SU-DHL-6 (cell line): ENCODE results near the gene NINJ2.

Experiments used
- H2AFZ ChIP-seq: fragments of 200-600 bp; sonication (generic); 2 replicates; pipeline ENCODE4 v1.6.1; 2014; ENCODE audit warnings: low read depth, mild to moderate bottlenecking, moderate library complexity, mixed read lengths, antibody characterized with exemption, low read length; ENCODE audit not compliant: severe bottlenecking
- H3F3A ChIP-seq: fragments of 200-600 bp; shearing (Covaris generic); 2 replicates; pipeline ENCODE4 v1.6.0; 2016; ENCODE audit warnings: antibody characterized with exemption, mild to moderate bottlenecking; ENCODE audit not compliant: insufficient read depth
- H3K27ac ChIP-seq: fragments of 200-600 bp; sonication (generic); 2 replicates; pipeline ENCODE4 v1.5.1; 2016; ENCODE audit warnings: low read depth, mild to moderate bottlenecking, low read length, moderate library complexity, mixed read lengths
- H3K27me3 ChIP-seq: fragments of 200-600 bp; sonication (generic), shearing (Covaris generic); 2 replicates; pipeline ENCODE4 v1.6.0; 2014; ENCODE audit warnings: mild to moderate bottlenecking, low read length
- H3K36me3 ChIP-seq: fragments of 200-600 bp; sonication (generic); 2 replicates; pipeline ENCODE4 v1.6.1; 2014; ENCODE audit warnings: mild to moderate bottlenecking, low read length, mixed read lengths
- H3K4me2 ChIP-seq: fragments of 300-600, 200-600 bp; shearing (Covaris generic), sonication (generic); 2 replicates; pipeline ENCODE4 v1.6.0; 2014; ENCODE audit warnings: low read length, low read depth, mild to moderate bottlenecking; ENCODE audit not compliant: poor library complexity, severe bottlenecking
- H3K4me3 ChIP-seq: fragments of 200-600 bp; sonication (generic); 2 replicates; pipeline ENCODE4 v1.5.1; 2014; ENCODE audit warnings: antibody characterized with exemption, low read length, mild to moderate bottlenecking, mixed read lengths; ENCODE audit not compliant: insufficient read depth, poor library complexity, severe bottlenecking
- H3K79me2 ChIP-seq: fragments of 200-600 bp; sonication (generic); 2 replicates; pipeline ENCODE4 v1.6.1; 2014; ENCODE audit warnings: mild to moderate bottlenecking, low read length, moderate library complexity; ENCODE audit not compliant: insufficient read depth
- H3K9ac ChIP-seq: fragments of 200-600 bp; sonication (generic); 2 replicates; pipeline ENCODE4 v1.7.0; 2014; ENCODE audit warnings: mild to moderate bottlenecking, low read length
- H3K9me2 ChIP-seq: fragments of 200-600 bp; sonication (generic); replicated peaks from 2 replicates; pipeline ENCODE4 v1.6.1; 2014; ENCODE audit warnings: low read length; ENCODE audit not compliant: insufficient read depth
- H3K9me3 ChIP-seq: fragments of 200-600 bp; sonication (generic); 2 replicates; pipeline ENCODE4 v1.6.1; 2014; ENCODE audit warnings: low read length, mixed read lengths; ENCODE audit not compliant: insufficient read depth
- H4K20me1 ChIP-seq: fragments of 200-600 bp; sonication (generic); 2 replicates; pipeline ENCODE4 v1.6.1; 2014; ENCODE audit warnings: low read depth, mild to moderate bottlenecking, antibody characterized with exemption, low read length, moderate library complexity, mixed read lengths
- EZH2phosphoT487 ChIP-seq: fragments of 200-600 bp; sonication (generic), shearing (Covaris generic); conservative IDR thresholded peaks from 2 replicates; pipeline ENCODE4 v1.6.1; 2018; ENCODE audit warnings: mild to moderate bottlenecking, antibody characterized with exemption, low read length, moderate library complexity, mixed read lengths
- TF ChIP-seq, protein P1 (sequence below): fragments of 200-600 bp; sonication (generic); IDR thresholded peaks from one replicate; pipeline ENCODE4 v1.5.1; 2017; ENCODE audit warnings: antibody characterized with exemption, mild to moderate bottlenecking, low read length, moderate library complexity; ENCODE audit not compliant: insufficient read depth, poor library complexity, severe bottlenecking

The NINJ2 gene

GRCh38 chr12:602700-603068 is 60.6 kb downstream of the NINJ2 start:
- Histone ChIP-seq H3K4me2 (no peak overlapping the region), H3K79me2 (no peaks in the 10 kb centered on the region), H4K20me1 (no peaks in the 10 kb centered on the region), H3F3A (no peaks in the 10 kb centered on the region), H3K27me3 (no peaks in the 10 kb centered on the region), H3K4me3 (no peak overlapping the region), H3K36me3 (no peaks in the 10 kb centered on the region), H3K9me3 (no peaks in the 10 kb centered on the region), H2AFZ (no peak overlapping the region), H3K9me2 (no peaks in the 10 kb centered on the region), H3K9ac (no peak overlapping the region), H3K27ac (no peak overlapping the region)
- no peak for TF ChIP-seq EZH2phosphoT487
- TF ChIP-seq, protein P1, sequence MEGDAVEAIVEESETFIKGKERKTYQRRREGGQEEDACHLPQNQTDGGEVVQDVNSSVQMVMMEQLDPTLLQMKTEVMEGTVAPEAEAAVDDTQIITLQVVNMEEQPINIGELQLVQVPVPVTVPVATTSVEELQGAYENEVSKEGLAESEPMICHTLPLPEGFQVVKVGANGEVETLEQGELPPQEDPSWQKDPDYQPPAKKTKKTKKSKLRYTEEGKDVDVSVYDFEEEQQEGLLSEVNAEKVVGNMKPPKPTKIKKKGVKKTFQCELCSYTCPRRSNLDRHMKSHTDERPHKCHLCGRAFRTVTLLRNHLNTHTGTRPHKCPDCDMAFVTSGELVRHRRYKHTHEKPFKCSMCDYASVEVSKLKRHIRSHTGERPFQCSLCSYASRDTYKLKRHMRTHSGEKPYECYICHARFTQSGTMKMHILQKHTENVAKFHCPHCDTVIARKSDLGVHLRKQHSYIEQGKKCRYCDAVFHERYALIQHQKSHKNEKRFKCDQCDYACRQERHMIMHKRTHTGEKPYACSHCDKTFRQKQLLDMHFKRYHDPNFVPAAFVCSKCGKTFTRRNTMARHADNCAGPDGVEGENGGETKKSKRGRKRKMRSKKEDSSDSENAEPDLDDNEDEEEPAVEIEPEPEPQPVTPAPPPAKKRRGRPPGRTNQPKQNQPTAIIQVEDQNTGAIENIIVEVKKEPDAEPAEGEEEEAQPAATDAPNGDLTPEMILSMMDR: no peak

DNA sequence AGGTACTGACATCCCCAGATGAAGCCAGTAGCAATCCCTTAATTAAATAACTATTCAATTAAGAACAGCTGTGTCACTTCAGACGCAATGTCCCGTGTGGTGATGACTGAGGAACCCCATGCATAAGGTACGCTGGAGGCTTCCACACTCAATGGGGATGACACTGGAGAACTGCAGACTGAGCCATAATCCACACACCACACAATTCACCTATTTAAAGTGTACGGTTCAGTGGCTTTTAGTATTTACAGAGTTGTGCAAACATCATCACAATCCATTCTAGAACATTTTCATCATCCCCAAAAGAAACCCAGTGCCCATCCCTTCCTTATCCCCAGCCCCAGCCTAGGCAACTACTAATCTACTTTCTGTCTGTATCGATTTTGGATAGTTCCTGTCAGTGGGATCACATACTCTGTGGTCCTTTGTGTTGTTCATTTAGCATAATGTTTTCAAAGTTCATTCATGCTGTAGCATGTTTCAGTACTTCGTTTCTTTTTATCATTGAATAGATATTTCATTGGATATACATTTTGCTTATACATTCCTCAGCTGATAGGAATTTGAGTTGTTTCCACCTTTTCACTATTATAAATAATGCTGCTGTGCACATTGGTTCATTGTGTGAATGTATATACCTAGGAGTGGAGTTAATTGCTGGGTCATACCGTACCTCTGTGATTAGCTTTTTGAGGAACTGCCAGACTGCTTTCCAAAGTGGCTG is 61.1 kb downstream of the NINJ2 start:
- Histone ChIP-seq H2AFZ (no peak overlapping the region), H4K20me1 (no peaks in the 10 kb centered on the region), H3K27me3 (no peaks in the 10 kb centered on the region), H3F3A (no peaks in the 10 kb centered on the region), H3K9me2 (no peaks in the 10 kb centered on the region), H3K9ac (no peak overlapping the region), H3K4me3 (no peak overlapping the region), H3K9me3 (no peaks in the 10 kb centered on the region), H3K36me3 (no peaks in the 10 kb centered on the region), H3K27ac (no peak overlapping the region), H3K4me2 (no peak overlapping the region), H3K79me2 (no peaks in the 10 kb centered on the region)
- TF ChIP-seq, protein P1: no peak
- TF ChIP-seq EZH2phosphoT487: no peak

DNA sequence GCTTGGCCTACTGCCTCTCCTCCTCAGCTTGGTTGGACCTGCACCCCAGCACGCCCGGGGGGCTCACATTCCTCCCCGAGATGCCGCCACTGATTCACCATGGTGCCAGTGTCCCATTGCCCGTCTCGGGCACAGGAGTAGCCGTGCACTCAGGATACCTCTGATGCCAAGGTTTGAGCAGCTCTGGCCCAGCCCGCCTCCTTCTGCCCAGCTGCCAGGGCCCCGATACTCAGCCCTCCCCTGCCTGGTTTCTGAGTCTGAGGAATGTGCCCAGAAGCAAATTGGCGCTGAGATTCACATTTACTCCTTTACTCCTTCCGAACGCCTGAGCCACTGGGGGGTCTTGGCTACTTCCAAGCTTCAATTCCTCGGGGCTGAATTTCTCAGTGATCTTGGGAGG is 63.5 kb downstream of the NINJ2 start:
- H3K27ac ChIP-seq: no peak overlapping the region
- H2AFZ ChIP-seq: no peak overlapping the region
- no peak overlapping the region for H3K4me3 ChIP-seq
- TF ChIP-seq, protein P1: no peak
- TF ChIP-seq EZH2phosphoT487: no peak
- no peaks in the 10 kb centered on the region for H3K27me3 ChIP-seq
- H3F3A ChIP-seq: no peaks in the 10 kb centered on the region
- H3K79me2 ChIP-seq: no peaks in the 10 kb centered on the region
- H3K36me3 ChIP-seq: no peaks in the 10 kb centered on the region
- H3K9me2 ChIP-seq: no peaks in the 10 kb centered on the region
- no peaks in the 10 kb centered on the region for H4K20me1 ChIP-seq
- no peak overlapping the region for H3K9ac ChIP-seq
- no peaks in the 10 kb centered on the region for H3K9me3 ChIP-seq
- no peak overlapping the region for H3K4me2 ChIP-seq
